NOMO-1 (cell line): Measurements from ENCODE around the gene FAM110D.

Source experiments
- DNase-seq, 2 experiments: peaks; one replicate each; lab custom pipeline; 2025; ENCODE audit not compliant: unreplicated experiment in 2 of 2; lab: John Stamatoyannopoulos, UW

The FAM110D gene

DNA sequence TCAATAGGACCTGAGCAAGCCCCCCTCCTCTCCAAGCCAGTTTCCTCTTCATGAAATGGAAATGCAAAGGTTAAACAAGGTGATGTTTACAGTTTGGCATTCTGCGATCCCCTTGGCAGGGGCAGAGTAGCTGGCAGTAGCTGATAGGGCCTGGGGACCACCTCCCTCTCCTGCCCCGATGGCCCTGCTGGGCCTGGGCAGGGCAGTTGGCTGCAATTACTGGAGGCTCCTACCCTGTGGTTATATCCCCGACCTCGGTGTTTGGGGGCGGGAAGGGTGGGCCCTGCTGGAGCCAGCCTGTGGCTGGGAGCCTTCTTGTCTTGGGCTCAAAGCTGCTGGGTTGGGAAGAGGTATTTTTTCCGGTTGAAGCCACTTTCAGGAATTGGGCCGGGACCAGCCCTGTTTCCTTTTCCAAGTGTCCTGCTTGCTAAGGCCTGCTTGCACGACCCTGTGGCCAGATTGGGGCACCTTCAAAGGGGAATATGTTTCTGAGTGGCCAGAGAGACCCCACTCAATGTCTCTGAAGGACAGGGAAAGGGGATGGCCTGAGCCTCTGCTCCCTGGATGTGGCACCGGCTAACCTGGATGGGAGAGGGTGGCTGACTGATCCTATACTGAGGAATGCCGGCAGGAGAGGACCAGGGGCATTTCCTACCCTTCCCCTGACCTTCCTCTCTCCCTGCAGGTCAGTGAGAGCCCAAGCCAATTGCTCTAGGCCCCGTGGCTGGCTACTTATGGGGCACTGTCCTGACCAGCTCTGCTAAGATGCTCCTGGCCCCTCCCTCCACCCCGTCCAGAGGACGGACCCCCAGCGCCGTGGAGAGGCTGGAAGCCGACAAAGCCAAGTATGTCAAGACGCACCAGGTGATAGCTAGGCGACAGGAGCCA is 1.9 kb downstream of the FAM110D start:
- no peak for DNase-seq

GRCh38 chr1:26161415-26162219 is 2.7 kb downstream of the FAM110D start:
- peak; percentile 51 to 54 for DNase-seq

DNA sequence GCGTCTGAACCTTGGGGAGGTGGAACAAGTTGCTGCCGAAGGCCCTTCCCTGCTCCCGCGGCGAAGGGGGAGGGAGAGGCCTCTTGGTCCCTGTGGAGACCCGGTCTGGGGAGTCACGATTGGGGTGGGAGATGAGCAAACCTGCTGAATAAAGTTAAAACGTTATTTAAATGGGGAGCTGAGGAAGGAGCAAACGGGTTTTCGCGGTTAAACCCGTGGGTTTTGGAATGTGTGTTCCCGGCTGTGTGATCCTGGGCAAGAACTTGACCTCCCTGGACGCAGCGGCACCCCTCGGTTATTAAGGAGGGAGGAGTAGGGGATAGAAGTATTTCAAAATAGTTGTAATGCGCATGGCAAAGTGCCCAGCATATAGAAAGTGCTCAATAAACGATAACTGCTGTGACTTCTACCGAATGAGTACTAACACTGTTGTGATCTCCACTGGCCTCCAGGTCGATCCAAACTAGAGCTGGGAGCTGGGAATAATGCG is 3.4 kb downstream of the FAM110D start:
- peak in 1 of 2 experiments; percentile 5 for DNase-seq

DNA sequence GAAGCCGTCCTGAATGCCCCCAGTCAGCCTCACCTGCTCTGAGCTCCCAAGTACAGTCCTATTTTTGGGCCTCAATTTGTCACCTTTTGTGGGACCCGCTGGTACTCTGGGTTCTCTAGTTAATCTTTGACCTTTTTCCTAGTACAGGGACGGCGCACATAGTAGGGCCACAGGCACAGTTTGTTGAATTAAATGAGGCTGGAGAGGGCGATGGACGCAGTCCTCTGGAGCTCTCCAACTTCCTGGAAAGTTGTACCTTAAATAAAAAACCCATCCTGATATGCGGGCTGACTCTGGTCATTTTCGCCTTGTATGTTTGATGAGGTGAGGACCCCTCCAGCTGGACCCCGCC is 4.8 kb downstream of the FAM110D start:
- no peak for DNase-seq

DNA sequence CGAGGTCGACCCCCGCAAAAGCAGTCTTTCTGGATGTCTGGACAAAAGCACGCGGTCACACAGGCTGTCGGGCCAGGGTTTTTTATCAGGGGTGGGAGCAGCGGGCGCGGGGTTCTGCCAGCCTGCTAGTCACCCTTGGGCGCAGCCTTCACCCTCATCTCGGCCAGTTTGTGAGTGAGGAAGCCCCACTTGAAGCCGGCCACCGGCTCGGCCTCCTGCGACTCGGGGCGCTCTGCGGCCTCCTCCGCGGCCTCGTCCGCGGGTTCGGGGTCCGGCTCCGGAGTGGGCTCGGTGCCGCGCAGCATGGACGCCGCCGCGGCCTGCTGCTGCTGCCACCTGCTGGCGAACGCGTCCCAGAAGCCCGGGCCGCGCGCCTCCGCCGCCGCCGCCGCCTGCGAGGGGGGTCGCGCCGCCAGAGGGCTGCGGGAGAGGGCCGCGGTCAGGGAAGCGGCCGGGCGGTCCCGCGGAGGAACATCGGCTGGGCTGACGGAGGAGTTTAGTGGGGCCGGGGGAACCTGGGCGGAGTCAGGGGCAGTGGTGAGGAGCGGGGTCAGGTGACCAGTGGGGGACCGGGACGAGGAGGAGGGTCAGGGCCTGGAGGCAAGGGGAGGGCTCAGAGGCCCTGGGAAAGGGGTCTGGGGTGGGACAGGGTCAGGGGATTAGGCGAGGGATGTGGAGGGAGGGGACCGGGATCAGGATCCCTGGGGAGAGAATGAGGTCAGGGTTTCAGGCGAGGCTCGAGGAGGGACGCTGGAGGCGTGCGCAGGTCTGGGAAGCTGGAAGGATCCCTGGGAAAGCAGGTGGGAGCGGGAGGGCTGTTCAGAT is 5.4 kb downstream of the FAM110D start:
- DNase-seq: peak; percentile 11 to 33

- DNase-seq: no peak
Measured at GRCh38 chr1:26164861-26165842, 6.3 kb downstream of the FAM110D start.

DNA sequence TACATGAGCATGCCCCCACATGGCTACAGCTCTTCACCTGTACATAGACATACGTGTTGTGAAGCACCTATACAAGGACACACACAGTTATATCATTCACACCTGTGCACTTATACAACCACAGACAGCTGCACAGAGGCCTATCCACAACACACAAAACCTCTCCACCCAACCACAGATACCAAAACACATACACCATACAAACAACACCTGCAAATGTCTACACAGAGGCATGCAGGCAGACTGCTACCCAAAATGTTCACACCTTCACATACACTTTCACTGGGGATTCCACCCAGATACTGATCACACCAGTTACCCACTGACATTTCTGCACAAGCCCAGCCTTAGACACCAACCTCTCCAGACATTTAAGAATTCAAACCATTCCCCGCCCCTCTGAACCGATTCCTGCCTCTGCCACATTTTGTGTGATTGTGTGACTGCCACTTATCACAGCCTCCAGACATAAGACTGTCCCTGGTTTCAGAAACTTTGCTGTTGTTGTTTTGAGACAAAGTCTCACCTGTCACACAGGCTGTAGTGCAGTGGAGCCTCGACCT is 7.9 kb downstream of the FAM110D start:
- no peak for DNase-seq

DNA sequence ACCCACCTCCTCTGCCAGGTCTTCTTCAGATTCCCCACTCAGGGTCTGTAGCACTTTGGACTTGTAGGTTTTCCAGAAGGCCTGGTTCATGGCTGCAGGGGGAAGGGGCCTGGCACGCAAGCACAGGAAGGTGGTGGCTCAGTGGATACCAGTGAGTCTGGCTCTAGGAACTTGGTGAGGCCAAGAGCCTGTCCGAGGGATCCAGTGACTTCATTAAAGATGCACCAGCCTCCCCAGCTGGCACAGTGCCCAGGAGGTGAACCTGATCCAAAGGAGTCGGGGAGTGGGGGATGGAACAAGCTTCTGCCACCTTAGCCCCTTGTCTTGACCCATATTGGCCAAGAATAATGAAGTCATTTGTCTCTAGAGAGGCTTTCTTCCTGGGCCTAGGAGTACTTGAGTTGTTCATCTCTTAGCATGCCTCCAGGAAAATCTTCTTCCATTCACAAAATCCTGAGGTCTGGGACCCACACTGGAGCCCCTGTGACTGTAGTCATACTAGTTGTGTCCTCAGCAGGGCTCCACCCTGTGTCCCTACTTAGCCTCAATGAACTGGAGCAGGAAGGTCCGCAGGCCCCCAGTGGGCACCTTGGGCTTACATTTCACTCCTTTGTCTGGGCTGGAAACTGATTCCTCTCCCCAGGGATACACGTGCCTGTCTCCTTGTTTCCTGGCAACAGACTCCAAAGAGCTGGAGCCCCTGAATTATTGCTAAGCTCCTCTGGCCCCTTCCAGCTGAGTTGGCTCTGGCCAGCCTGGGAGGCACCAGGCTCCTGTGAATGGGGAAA is 9.7 kb downstream of the FAM110D start, which contains the start of gene C1orf232:
Gene C1orf232 (minus strand): TSS at position 554 of the 788 bp plus-strand sequence. CDS start 464 bp downstream, at position 90.
- no peak for DNase-seq

GRCh38 chr1:26169198-26169554 is 10.3 kb downstream of the FAM110D start:
- DNase-seq: no peak

DNA sequence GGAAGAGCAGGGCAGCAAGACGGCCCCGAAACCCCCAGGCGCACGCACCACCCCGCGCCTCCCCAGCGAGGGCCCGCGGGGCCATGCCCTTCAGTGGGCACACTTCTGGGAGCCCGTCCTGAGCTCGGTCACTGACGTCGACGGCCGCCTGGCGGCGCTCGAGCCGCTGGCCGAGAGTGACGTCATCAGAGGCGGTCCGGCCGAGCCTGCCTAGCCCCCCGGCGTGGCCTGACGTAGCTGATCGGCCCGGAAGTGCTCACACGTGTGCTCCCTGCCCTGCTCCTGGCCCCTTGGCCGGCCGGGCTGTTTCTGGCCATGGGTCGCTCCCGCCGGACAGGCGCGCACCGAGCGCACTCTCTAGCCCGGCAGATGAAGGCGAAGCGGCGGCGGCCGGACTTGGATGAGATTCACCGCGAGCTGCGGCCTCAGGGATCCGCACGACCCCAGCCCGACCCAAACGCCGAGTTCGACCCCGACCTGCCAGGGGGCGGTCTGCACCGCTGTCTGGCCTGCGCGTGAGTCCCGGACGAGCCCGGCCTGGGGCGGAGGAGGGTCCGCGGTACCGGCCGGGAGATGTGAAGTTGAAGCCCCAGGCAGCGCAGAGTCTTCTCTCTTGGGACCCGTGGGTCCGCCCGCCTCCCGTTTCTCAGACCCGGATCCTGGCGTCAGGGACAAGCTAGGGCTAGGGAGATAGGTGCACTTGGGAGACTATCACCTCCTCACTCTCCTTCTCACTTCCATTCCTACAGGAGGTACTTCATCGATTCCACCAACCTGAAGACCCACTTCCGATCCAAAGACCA is 11.0 kb downstream of the FAM110D start, which contains the start of gene ZNF593:
Gene ZNF593 (plus strand): TSS at position 240 of the 803 bp plus-strand sequence. CDS start 76 bp downstream, at position 316.
- DNase-seq: peak; percentile 85 to 95

DNA sequence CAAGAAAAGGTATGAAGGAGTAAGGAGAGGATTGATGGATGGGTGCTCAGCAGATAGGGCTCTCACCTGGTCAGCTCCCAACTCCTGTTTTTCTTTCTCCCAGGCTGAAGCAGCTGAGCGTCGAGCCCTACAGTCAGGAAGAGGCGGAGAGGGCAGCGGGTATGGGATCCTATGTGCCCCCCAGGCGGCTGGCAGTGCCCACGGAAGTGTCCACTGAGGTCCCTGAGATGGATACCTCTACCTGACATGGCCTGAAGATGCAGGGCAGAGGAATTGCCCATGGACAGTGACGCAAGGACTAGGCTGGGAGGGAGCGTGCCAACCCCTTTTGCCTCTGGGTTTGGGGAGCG is 11.6 kb downstream of the FAM110D start:
- no peak for DNase-seq

- DNase-seq: no peak
Measured at GRCh38 chr1:26171084-26172072, 12.5 kb downstream of the FAM110D start, which contains the start of gene ZNF593OS. TSS of gene ZNF593OS (minus strand) at chr1:26171832. CDS start at chr1:26171661, 171 bp downstream.

DNA sequence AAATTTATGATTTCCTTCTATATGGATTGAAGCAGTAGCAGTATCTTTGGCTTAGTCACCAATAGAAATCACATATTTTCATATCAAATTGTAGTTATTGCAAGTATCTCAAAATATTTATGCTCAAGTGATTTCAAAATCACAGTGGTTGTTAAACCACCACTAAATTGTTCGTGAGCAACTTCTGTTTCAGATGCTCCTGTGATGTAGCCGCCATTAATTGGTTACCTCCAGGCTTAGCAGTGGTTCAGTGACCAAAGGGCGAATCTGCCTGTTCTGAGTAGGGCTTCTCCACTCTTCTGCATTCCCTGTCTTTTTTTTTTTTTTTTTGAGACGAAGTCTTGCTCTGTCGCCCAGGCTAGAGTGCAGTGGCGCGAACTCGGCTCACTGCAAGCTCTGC is 16.5 kb downstream of the FAM110D start:
- DNase-seq: no peak

DNA sequence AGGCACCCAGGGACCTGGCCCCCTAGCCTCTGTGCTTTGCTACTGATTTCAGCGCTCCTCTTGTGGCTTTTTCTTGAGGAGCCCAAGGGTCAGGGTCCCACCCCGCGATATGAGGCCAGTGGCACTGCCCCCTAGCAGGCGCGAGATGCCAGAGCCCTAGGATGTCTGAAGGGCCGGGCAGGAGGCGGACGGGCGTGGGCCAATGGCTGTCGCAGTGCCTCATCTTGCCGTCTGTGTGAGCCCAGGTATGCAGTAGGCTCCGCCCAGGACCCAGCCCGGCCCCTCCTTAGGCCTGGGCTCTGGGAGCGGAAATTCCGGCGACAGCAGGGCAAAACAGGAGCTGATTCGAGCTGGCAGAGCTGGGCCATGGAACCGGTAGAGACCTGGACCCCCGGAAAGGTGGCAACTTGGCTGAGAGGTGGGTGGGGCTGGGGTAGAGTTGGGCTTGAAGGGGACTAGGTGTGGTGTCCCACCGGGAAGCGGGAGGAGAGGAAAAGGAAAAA is 18.4 kb downstream of the FAM110D start, which contains the start of gene CNKSR1:
Gene CNKSR1 (plus strand): TSS at position 310 of the 503 bp plus-strand sequence. CDS start 57 bp downstream, at position 367.
- DNase-seq: no peak

DNA sequence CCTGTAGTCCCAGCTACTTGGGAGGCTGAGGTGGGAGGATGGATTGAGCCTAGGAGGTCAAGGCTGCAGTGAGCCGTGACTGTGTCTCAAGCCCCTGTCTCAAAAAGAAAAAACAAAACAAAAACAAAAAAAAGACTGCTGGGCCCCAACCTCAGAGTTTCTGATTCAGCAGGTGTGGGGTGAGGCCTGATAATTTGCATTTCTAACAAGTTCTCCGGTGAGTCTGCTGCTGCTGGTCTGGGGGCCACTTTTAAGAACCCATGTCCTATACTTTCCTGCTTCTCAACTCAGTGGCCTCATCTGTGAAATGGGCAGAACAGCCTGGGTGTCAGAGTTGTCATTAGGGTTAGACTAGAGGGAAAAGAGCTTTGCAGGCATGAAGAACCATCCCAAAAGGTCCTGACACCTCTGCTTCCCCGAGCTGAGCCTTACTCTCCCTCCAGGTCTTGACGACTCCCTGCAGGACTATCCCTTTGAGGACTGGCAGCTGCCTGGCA is 21.2 kb downstream of the FAM110D start:
- no peak for DNase-seq
